ENCODE results near the gene PABPC3. TPM values are rescaled to one million over a fixed set of nuclear protein-coding genes. Genes with fewer than 3 reads are reported as not detected.

The PABPC3 gene
- total RNA-seq, 1 experiment from 2014 or later: not detected

- DNase-seq (ENCODE audit: low read depth): no peak
- in situ Hi-C loops (cut with HindIII; ENCODE audit: low pct_unique_long_range_greater_than_20kb, low sequenced_read_pairs): no loop called here
Measured at GRCh38 chr13:25103711-25104110, 7.8 kb downstream of the PABPC3 start.

- no peak for DNase-seq (ENCODE audit: low read depth)
- in situ Hi-C loops (cut with HindIII; ENCODE audit: low pct_unique_long_range_greater_than_20kb, low sequenced_read_pairs): no loop called here
Measured at GRCh38 chr13:25109341-25109740, 13.4 kb downstream of the PABPC3 start.

GRCh38 chr13:25110956-25111584 is 15.1 kb downstream of the PABPC3 start:
- DNase-seq (ENCODE audit: low read depth): no peak
- in situ Hi-C loops (cut with HindIII; ENCODE audit: low pct_unique_long_range_greater_than_20kb, low sequenced_read_pairs): no loop called here

GRCh38 chr13:25111585-25111956 is 15.6 kb downstream of the PABPC3 start:
- in situ Hi-C loops (cut with HindIII; ENCODE audit: low pct_unique_long_range_greater_than_20kb, low sequenced_read_pairs): no loop called here
- DNase-seq (ENCODE audit: low read depth): no peak

GRCh38 chr13:25112695-25113255 is 16.8 kb downstream of the PABPC3 start:
- in situ Hi-C loops (cut with HindIII; ENCODE audit: low pct_unique_long_range_greater_than_20kb, low sequenced_read_pairs): no loop called here
- no peak for DNase-seq (ENCODE audit: low read depth)

GRCh38 chr13:25114220-25114619 is 18.3 kb downstream of the PABPC3 start:
- in situ Hi-C loops (cut with HindIII; ENCODE audit: low pct_unique_long_range_greater_than_20kb, low sequenced_read_pairs): no loop called here
- peak; percentile 70 for DNase-seq (ENCODE audit: low read depth)

GRCh38 chr13:25116044-25116443 is 20.1 kb downstream of the PABPC3 start:
- DNase-seq (ENCODE audit: low read depth): no peak
- in situ Hi-C loops (cut with HindIII; ENCODE audit: low pct_unique_long_range_greater_than_20kb, low sequenced_read_pairs): no loop called here

- no peak for DNase-seq (ENCODE audit: low read depth)
- in situ Hi-C loops (cut with HindIII; ENCODE audit: low pct_unique_long_range_greater_than_20kb, low sequenced_read_pairs): no loop called here
Measured at GRCh38 chr13:25117312-25117711, 21.4 kb downstream of the PABPC3 start.

GRCh38 chr13:25118378-25118905 is 22.5 kb downstream of the PABPC3 start:
- peak; percentile 23 for DNase-seq (ENCODE audit: low read depth)
- in situ Hi-C loops (cut with HindIII; ENCODE audit: low pct_unique_long_range_greater_than_20kb, low sequenced_read_pairs): no loop called here

- in situ Hi-C loops (cut with HindIII; ENCODE audit: low pct_unique_long_range_greater_than_20kb, low sequenced_read_pairs): no loop called here
- no peak for DNase-seq (ENCODE audit: low read depth)
Measured at GRCh38 chr13:25130944-25131343, 35.0 kb downstream of the PABPC3 start.

GRCh38 chr13:25131881-25132420 is 36.0 kb downstream of the PABPC3 start:
- in situ Hi-C loops (cut with HindIII; ENCODE audit: low pct_unique_long_range_greater_than_20kb, low sequenced_read_pairs): no loop called here
- DNase-seq (ENCODE audit: low read depth): no peak

GRCh38 chr13:25132751-25133390 is 36.9 kb downstream of the PABPC3 start:
- no peak for DNase-seq (ENCODE audit: low read depth)
- in situ Hi-C loops (cut with HindIII; ENCODE audit: low pct_unique_long_range_greater_than_20kb, low sequenced_read_pairs): no loop called here

- no peak for DNase-seq (ENCODE audit: low read depth)
- in situ Hi-C loops (cut with HindIII; ENCODE audit: low pct_unique_long_range_greater_than_20kb, low sequenced_read_pairs): no loop called here
Measured at GRCh38 chr13:25135896-25136295, 40.0 kb downstream of the PABPC3 start.

GRCh38 chr13:25136880-25137787 is 41.2 kb downstream of the PABPC3 start:
- no peak for DNase-seq (ENCODE audit: low read depth)
- in situ Hi-C loops (cut with HindIII; ENCODE audit: low pct_unique_long_range_greater_than_20kb, low sequenced_read_pairs): no loop called here

GRCh38 chr13:25137788-25138115 is 41.8 kb downstream of the PABPC3 start:
- in situ Hi-C loops (cut with HindIII; ENCODE audit: low pct_unique_long_range_greater_than_20kb, low sequenced_read_pairs): no loop called here
- no peak for DNase-seq (ENCODE audit: low read depth)

- in situ Hi-C loops (cut with HindIII; ENCODE audit: low pct_unique_long_range_greater_than_20kb, low sequenced_read_pairs): no loop called here
Measured at GRCh38 chr13:25141042-25141441, 45.1 kb downstream of the PABPC3 start.

GRCh38 chr13:25143706-25144105 is 47.8 kb downstream of the PABPC3 start:
- in situ Hi-C loops (cut with HindIII; ENCODE audit: low pct_unique_long_range_greater_than_20kb, low sequenced_read_pairs): no loop called here
- no peak for DNase-seq (ENCODE audit: low read depth)

More at GRCh38 chr13:25141042-25141441, 45.1 kb downstream of the PABPC3 start:
- no peak for DNase-seq (ENCODE audit: low read depth)

GRCh38 chr13:25147638-25148401 is 51.9 kb downstream of the PABPC3 start:
- in situ Hi-C loops (cut with HindIII; ENCODE audit: low pct_unique_long_range_greater_than_20kb, low sequenced_read_pairs): no loop called here
- DNase-seq (ENCODE audit: low read depth): no peak
